HG03571 (cell line): ENCODE data around the gene TNC.
A peak's percentile ranks its signal among the peaks of the same experiment; 100 is the strongest.

Source experiments
- ATAC-seq: cut with Tn5 transposase; IDR thresholded peaks from one replicate; pipeline ENCODE4 v1.9.1; 2021; ENCODE audit not compliant: unreplicated experiment

The TNC gene

DNA sequence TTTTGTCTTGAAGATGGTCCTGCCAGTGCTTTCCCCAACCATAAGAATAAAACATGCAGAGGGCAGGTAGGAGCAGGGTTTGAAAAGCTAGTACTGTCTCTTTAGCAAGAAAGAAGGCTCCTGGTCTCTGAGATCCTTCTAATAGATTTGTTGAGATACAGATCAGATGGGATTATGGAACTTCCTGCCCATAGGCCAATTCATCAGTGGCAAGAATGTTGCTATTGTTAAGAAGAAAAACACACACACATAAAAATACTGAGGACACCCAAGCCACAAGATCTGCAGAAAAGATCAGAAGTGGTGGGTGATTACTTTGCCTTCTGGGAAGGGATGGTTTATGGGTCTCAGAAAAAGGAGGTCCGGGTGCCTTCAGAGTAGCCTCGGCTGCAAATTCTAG is 59.8 kb downstream of the TNC start:
- ATAC-seq = no peak

DNA sequence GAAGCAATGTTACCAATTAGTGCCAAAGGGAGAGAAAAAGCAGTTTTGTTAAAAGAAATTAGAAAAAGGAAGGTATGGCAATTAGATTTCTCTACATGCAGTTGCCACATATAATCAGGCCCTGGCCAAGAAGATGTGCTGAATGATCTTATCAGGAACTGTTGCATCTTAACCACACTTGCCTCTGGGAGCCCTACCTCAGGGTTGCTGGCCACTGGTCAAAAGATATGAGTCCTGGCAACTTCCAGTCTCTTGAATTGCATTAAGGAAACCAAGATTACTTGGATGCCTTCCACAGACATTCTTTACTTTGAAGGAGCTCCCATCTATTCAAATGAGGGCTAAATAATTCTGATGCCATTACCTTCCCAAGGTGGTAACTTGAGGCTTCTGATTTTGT is 60.4 kb downstream of the TNC start:
- ATAC-seq = no peak

DNA sequence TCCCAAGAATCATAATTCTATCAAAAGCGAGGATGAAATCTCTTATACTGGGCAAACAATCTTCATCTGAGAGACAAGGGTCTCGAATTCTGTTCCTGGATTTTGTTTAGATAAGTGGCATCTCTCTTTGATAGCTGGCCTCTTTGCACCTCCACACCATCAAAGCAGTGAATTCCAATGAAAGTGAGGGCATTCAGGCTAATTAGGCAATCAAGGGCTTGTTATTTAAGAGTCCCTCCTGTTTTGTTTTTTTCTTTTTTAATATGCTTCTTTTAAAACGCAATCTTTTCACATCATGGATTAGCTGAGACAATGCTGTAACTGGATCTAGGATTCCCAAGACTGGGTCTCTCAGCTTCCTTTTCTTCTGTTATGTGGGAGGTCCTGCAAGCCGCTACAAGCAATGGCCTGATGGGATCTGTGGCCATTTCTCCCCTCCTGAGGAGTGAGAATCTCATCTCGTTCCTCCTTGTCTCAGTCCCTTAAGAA is 67.9 kb downstream of the TNC start:
- ATAC-seq = no peak

DNA sequence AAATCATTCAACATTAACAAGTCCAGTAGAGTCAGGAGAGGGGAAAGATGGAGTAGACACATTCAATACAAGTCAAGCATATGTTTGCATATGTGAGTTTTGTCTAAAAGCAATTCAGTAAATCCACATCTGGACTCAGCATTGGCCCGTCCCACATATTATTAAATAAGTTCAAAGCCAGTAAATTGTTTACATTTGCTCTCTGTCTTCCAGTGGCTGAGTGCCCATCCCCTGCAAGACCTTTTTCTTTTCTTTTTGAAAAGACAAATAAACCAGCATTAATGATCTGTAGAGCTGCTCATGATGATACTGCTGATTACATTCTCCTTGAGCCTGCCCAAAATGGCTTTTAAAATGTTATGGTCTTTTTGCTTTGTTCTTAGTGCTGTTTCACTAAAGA is 71.1 kb downstream of the TNC start:
- ATAC-seq = no peak

DNA sequence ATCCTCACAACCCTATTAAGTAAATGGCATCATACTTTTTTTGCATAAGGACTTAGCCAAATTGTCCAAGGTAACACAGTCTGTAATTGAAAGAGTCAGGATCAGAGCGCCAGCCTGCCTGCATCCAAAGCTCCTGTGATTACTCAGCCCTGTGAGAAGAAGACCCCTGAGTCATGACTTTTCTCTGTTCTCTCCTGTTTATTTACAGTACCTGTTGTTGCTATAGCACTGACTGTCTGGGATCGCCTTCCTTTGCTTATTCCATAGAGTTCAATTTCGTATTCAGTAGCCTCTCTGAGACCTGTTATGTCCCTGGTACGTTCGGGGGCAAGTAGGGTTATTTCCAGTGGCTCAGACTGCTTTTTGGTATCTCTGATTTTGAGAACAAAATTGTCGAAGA is 71.8 kb downstream of the TNC start:
- no peak for ATAC-seq

DNA sequence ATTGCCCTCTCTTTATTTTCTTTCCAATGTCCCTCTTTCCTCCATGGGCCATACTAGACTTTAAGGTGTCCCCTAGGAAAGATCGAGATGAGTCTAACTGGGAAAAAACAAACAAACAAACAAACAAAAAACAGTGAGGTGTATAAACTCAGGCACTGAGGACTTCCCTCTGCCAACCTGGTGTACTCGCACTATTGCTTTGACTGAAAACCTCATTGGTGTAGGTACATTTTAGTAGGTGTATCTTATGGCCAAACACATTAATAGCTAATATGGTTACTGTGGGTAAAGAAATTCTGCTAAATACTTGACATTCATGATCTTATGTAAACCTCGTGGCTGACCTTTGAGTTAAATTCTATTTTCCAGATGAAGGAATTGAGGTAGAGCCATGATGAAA is 74.3 kb downstream of the TNC start:
- ATAC-seq = no peak

DNA sequence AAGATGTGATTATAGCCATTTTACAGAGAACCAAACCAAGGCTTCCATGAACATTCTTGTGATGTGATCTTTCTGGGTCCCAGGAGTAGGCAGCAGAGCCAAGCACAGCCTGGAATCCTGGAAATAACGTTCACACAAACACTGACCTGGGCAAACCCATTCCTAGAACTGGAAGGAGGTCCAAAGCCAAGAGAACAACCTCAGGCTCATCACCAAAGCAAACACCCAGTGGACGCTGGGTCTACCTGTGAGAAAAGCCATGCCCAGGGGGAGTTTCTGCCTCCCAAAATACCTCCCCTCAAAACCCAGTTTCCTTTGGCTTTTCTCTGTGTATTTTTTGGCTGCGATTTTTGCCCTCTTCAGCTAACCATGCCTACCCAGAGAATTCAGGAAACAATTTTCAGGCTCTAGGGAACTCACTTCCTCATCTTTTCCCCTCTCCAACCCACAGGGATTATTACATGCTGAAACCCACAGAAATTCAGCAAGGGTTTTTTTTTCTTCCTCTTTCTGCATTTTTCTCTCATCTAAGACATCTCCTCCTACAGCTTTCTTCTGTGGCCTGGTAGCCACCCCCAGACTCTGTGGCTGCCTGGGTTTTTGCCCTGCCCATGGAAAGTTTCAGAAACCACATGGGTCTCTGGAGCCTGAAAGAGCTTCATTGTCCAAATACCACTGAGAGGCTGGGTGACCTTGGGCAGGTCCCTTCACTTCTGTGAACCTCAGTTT is 75.0 kb downstream of the TNC start:
- no peak for ATAC-seq

DNA sequence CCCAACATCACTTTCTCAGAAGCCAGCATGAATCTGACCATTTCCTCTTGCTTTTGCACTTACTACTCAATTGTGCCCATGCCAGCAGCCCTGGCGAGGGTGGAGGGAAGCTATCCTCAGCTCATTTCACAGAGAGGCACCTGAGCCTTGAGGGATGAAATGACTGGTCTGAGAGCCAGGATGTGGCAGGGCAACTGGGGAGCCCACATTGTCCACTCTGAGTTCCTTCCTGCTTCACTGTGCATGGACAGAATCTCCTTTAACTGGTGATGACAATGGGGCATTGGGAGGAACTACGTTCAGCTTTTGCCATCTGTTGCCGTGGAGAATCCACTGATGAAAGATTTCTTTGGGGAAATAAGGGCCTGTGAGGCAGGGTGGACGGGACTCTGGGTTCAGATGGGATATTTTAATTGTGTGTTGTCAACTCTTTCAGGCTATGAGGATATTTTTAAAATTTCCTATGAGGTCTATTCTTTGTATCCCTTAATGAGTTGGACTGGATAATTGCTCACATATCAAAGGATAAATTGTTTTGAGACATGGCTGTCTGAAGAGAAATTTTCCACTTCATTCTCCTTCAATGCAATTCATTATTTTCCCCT is 78.3 kb downstream of the TNC start:
- no peak for ATAC-seq

DNA sequence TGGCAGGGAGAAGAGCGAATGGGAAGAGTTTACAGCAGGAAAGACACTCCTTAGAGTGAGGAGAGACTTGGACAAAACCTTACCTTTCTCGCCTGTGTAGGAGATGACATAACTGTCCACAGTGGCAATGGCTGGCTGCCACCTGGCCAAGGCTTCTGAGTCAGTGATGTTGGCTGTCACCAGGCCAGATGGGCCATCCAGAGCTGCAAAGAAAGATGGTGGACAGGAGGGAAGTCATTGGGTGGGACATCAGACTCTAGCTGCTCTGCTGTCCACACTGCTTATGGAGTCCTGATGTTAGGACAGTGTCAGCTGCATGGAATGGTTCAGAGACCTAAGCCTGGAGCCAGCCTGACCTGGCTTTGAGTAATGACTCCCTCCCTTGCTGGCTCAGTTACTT is 79.8 kb downstream of the TNC start:
- ATAC-seq = no peak

DNA sequence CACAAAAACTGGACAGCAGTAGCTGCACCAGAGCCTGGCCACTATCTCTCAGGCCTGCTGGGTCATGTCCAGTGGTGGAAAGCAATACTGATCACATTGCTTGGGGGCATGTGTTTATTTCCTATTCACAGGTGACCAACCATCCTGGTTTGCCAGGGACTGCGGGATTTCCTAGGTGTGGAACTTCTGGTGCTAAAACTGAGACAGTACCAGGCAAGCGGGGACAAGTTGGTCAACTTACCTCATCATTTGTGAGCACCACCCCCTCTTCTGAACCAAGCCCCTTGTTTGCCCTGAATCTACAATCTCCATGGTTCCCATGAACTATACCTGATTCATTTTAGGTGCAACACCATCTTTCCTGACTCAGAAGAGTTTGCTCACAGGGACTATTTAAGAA is 81.3 kb downstream of the TNC start:
- no peak for ATAC-seq

DNA sequence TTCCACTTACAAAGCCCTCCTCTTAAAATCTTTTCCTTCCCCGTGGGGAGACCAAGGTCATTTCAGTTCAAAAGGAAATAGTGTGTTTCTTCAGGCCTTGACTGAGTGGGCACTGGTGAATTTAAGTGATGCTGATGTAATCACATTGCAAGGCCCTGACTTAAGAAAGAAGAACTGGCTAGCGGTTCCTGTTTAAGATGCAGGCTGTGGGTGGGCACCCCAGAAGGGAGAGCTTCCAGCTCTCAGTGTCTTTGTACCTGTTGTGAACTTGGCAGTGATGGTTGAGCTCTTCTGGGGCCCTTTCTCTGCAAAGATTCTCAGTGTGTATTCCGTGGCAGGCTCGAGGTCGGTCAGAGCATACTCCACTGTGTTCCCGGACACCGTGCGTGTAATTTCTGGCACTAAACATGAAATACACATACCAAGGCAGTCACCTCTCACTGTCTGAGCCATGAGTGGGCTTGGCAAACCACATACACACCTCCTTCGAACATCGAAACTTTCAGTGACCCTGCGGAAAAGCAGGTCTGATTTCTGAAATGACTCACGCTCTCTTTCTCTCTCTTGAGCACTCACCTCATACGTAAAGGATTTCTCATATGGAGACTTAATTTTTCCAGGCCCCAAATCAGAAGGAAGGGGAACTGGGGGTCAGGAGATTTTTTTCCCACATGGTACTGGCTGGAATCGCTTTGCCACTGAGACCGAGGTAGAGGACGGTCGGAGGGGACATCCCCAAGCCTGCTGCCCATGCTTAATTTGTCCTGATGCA is 81.9 kb downstream of the TNC start:
- peak; percentile 79 for ATAC-seq

DNA sequence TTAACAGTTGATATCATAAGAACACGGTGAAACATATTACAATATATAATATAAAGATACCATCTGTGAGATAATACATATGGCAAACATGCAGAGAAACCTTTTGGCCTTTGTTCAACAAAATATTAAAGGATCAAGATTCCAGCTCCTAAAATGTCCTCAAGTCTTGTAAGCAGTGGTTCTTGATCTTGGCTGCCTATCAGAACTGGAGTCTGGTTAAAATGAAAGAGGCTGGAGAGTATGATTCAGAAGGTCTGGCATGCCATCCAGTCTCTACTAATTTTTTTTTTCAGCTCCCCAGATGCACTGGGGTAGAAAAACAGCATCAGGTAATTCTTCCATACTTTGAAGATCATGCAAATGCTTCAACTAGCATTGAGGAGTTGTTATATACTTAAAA is 83.2 kb downstream of the TNC start:
- no peak for ATAC-seq

DNA sequence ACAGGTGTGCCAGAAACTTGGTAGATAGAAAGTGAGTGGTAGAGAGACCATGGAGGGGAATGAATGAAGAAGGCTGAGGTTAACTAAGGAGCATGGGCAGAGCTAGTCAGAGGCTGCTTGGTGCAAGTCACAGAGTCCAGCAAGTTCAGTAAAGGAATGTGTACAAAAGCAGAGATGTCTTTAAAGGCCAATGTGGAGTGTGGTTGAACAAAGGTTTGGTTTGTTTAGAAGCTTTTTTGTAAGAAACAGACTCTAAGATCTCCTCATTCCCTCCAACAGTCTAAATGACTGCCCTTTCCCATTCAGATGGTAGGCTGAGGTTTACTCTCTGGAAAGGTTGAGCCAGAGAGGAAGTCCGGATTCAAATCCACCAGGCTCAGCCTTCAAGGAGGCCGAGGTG is 84.2 kb downstream of the TNC start:
- ATAC-seq = no peak

DNA sequence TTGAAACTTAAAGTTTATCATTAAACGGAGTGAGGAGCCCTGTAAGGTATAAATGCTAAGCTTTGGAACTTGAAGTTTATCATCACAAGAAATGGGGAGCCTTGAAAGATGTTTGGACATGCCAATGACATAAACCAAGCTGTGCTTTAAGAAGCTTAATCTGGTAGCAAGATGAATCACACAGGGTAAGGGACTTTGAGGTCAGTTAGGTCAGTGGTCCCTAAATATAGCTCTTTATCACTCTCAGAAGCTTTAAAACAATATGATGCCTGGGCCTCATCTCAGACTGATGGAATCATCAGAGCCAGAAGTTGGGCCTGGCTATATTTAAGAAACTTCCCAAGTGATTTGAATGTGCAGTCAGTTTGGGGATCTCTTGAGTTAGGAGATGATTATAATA is 85.7 kb downstream of the TNC start:
- ATAC-seq = no peak

DNA sequence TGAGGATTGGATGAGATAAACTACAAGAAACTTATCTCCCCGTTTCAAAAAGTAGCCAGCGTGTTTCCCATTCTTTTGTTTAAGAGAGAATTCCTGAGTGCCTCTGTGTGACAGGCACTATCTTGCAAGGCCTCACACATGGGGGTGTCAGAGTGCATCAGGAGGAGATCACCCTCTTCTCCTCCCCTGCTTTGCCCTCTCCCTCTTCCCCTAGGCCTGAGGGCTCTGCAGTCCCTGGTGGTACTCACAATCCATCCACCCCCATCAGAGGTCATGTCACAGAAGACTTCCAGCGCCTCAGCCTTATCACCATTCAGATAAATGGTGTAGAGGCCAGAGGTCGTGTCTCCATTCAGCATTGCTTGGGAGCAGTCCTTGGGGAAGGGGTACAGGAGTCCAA is 88.0 kb downstream of the TNC start:
- no peak for ATAC-seq

DNA sequence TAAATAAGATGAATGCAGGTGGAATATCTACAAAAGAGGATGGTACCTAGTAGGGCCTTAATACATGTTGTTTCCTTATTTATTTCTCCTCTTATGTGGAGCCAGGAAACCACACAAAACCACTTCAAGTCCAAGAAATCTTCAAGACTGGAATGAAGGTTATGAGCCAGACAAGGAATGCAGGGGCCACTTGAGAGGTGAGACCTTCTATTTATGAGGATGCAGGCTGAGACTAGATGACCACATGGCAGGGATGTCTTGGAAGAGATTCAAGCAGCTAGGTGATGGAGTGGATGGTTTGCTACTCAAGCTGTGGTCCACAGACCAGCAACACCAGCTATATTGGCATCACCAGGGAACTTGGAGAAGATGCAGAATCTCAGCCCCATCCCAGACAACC is 92.2 kb downstream of the TNC start:
- no peak for ATAC-seq

DNA sequence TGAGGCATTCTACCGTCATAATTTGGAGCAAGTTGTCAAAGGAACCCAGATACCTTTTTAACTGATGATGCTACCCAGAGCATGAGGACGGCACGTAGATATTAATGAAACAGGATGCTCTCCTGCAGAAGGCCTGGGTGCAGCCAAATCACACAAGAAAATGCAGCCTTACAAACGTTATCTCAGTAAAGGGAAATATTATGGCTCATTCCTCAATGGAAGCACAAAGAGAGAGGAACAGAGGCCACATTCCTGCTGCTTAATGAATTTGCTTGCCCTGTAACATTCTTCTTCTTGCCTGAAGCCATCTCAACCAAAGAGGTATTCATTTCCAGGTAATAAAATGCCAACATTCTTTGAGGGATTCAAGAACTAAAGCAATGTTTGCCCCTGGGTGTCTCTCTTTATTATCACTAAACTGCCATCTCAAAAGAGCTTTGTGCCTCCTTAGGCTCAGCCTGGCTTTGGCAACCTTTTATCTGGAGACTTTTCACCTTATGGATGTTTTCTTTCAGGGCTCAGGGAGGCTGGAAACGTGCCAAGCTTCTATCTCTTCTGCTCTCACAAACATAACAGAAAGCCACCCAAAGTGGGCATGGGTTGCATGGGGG is 92.9 kb downstream of the TNC start:
- ATAC-seq = no peak

DNA sequence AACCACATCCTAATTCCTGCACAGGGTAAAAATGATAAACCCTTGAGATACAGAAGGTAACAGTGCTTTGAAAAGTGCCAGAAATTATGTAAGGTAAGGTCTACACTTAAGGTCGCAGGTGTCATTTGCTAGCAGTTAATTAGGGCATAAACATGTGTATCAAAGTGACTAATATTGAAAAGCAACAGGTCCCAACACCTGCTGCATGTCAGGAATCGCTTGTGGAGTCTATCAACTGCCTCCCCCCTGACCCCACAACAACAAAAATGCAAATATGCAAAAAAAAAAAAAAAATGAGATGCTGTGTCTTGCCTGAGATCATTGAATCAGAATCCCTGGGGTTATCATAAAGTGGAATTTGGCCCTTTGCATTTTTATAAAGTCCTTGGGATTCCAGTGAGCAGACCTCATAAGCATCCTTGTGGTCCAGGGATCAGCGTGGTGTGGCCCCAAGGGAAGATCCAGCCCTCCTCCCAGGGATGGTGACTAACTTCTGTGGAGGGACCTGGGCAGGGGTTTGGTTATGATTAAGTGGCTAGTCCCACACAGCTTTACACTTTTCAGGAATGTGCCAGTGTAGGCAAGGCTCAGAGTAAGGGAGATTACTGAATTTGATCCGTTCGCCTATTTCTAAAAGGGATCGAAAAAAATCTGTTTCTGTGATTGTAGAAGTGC is 95.1 kb downstream of the TNC start:
- ATAC-seq = no peak

DNA sequence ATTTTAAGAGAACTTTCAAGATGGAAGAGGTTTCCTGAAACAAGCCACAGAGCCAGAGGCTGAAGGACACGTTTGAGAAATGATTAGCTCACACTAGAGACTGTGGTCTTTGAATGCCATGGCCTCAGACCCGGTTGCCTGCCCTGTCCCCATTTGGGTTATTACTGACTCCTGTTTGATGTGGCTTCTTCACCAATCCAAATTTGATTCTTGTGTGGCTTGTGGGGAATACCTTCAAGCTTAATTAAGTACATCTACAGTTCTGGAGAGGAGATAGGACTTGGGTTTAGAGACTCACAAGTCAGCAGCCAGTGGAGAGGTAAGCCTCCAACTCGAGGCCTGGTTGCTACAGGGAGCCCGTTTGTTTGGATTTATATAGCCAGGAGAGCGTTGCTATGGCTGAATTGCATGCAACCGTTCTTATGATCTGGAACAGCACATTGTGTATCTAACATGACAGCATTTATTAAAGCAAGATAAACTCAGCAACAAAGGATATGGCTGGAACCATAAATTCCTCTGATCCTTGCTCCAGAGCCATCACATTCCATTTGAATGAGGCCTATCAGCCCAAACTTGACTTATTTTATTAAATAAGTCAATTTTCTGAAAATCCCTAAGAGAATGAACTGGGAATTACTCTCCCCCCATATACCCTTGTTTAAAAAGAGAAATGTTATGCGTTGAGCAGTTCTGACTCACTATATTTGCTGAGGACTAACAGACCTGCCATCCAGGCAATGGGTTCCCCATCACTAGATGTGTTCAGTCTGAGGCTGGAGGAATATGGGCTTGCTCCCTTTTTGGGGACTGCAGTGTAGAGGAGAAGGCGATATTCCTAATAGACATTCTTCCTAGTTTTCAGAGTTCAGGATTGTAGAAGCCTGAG is 99.2 kb downstream of the TNC start:
- no peak for ATAC-seq

DNA sequence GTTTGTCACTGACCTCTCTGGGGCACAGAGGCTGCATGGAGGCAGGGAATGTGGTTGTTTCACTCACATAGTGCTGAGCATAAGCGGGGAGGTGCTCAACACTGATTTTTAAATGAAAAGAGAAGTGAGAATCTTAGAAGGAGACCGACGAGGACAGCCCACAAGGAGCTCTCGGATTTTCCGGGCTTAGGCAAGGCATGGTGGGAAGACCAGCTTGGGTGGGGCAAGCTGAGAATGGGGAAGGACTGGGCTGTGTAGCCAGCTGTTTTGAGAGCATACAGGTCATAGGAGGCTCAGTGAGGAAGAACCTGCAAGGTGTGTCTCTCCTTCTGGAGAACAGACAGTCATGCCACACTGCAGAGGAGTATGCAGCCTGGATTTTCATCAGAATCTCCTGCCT is 101.6 kb downstream of the TNC start:
- no peak for ATAC-seq
